ENCODE measurements around the gene KRTAP10-4. TPM values are rescaled to one million over a fixed set of nuclear protein-coding genes. Genes with fewer than 3 reads are reported as not detected.

KRTAP10-4 gene
- total and polyA plus RNA-seq, 2 donors (not counting 3 experiments of a cell fraction or from before 2014, with no cell fraction given): not detected

GRCh38 chr21:44568261-44568660 lies 5.3 kb upstream of the KRTAP10-4 start:
- ChIA-PET POLR2A (no interaction called here), CTCF (interaction anchor here (0.9 kb wide), 1 partner anchor 225 kb away, joined by 3 read pairs; no protein-coding TSS in a partner anchor)
- H3K9me1 ChIP-seq (replicated peaks; ENCODE audit: control insufficient read depth, extremely low read depth, insufficient read depth, low read length): no peaks in the 10 kb centered on the region
- peaks cover 0 to 3% of the 10 kb centered on the region in 2 experiments for H3K27me3 ChIP-seq (ENCODE audit: control insufficient read depth in 2 of 2, insufficient read depth in 2 of 2, low read length in 2 of 2)
- no peaks in the 10 kb centered on the region for H4K20me1 ChIP-seq (replicated peaks; ENCODE audit: control insufficient read depth, extremely low read depth, insufficient read depth, low read length)
- intact Hi-C loops (cut with micrococcal nuclease): no loop called here
- H3K79me2 ChIP-seq (ENCODE audit: control insufficient read depth, insufficient read depth, low read length): no peaks in the 10 kb centered on the region
- no peak for FAIRE-seq
- H3K9ac ChIP-seq (replicated peaks; ENCODE audit: extremely low read depth, insufficient read depth, low read length): no peak overlapping the region
- H3K4me3 ChIP-seq (replicated peaks in 1 of 3; ENCODE audit: insufficient read depth in 1 of 3, low read depth in 1 of 3, low read length in 3 of 3): no peak overlapping the region
- H3K4me1 ChIP-seq (ENCODE audit: control insufficient read depth, extremely low read depth, insufficient read depth, low read length): no peaks in the 10 kb centered on the region
- no peak overlapping the region for H2AFZ ChIP-seq (ENCODE audit: low read depth, low read length)
- H3K9me3 ChIP-seq (replicated peaks; ENCODE audit: control insufficient read depth, insufficient read depth, low read length): no peaks in the 10 kb centered on the region
- no peak overlapping the region for H3K4me2 ChIP-seq (ENCODE audit: insufficient read depth, low read length)
- H3K36me3 ChIP-seq (ENCODE audit: control insufficient read depth in 2 of 2, extremely low read depth in 1 of 2, insufficient read depth in 2 of 2, low read length in 2 of 2): no peaks in the 10 kb centered on the region
- TF ChIP-seq MYC (IDR thresholded peaks at IDR 0.05; ENCODE audit: low read depth, low read length) (no peak), CTCF (IDR thresholded peaks at IDR 0.05; ENCODE audit: extremely low read depth in 1 of 2, insufficient read depth in 1 of 2, low read depth in 1 of 2, low read length in 2 of 2) (no peak), EZH2 (IDR thresholded peaks at IDR 0.05; ENCODE audit: borderline replicate concordance, low read depth, low read length, severe bottlenecking) (no peak), MAX (IDR thresholded peaks at IDR 0.05; ENCODE audit: insufficient read depth, insufficient read length) (no peak), JUN (IDR thresholded peaks at IDR 0.05; ENCODE audit: borderline replicate concordance, insufficient read depth, insufficient read length, low read depth) (no peak), POLR2AphosphoS5 (IDR thresholded peaks at IDR 0.05; ENCODE audit: insufficient read depth, low read depth, low read length) (no peak), GATA2 (IDR thresholded peaks at IDR 0.05; ENCODE audit: insufficient read depth, insufficient read length, low read depth, low read length) (no peak), POLR2A (IDR thresholded peaks at IDR 0.05; ENCODE audit: low read depth, low read length) (no peak), FOS (IDR thresholded peaks at IDR 0.05; ENCODE audit: borderline replicate concordance, insufficient read depth, low read length) (no peak)
- BruUV-seq (replicated peaks): no TSS peak
- dilution Hi-C loops (cut with MboI; ENCODE audit: extremely low pct_ligation_motif_present, low sequenced_read_pairs): no loop called here
- no peak overlapping the region for H3K27ac ChIP-seq (ENCODE audit: insufficient read depth, low read depth, low read length)
- DNase-seq (ENCODE audit: low read depth, low spot score): no peak

Measured in endothelial cell of umbilical vein (primary cell).